K562 treated with DMSO at 1 percent for 4 hours (cell line): ENCODE measurements around the gene PCCB. TPM values are rescaled to one million over a fixed set of nuclear protein-coding genes. Genes with fewer than 3 reads are reported as not detected.

Source experiments
- total RNA-seq: library from RNA; unstranded; fragments of 300-600 nt; gene quantifications from 2 replicates; pipeline ENCODE4 v1.2.3, GENCODE V29; 2022; ENCODE audit not compliant: insufficient read depth

The PCCB gene
- 50.4 and 52.9 TPM in 2 replicates for total RNA-seq

GRCh38 chr3:136250059-136250902 is at the start of gene PCCB:
TSS of gene PCCB (plus strand) at chr3:136250340. CDS start at chr3:136250376, 36 bp downstream.

Other genes with a start within 250 kb of the PCCB start
- gene MSL2, start 54.0 kb upstream of the PCCB start, total RNA-seq: 10.0 and 10.8 TPM in 2 replicates